HG03342 (cell line): ENCODE data around the gene CD82.

Source experiments
- ATAC-seq: cut with Tn5 transposase; IDR thresholded peaks from one replicate; pipeline ENCODE4 v1.9.1; 2021; ENCODE audit warnings: mild to moderate bottlenecking, moderate library complexity; ENCODE audit not compliant: unreplicated experiment

CD82 gene

GRCh38 chr11:44574610-44575287 lies 9.3 kb downstream of the CD82 start:
- ATAC-seq, result peak; percentile 40

GRCh38 chr11:44575288-44575672 lies 9.8 kb downstream of the CD82 start:
- no peak for ATAC-seq

DNA sequence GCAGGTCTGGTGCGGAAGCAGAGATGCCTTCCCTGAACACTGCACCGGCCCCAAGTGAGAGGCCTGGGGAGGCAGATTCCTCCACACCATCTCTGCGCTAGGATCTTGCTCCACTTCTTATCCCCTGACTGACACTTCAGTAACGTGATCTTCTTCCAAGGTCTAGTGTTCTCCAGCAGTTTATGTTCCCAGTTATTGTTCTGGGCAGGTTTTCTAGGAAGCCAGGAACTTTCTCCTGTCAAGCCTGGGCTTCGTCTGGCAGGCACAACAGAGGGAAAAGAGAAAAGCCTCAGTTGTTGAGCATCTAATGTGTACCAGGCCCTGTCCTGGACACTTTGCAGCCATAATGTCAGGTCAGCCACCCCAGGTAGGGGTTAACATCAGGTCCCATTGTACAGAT lies 10.5 kb downstream of the CD82 start:
- no peak for ATAC-seq

- no peak for ATAC-seq
Measured at GRCh38 chr11:44576656-44577055, 11.2 kb downstream of the CD82 start.

GRCh38 chr11:44577231-44577830 lies 11.9 kb downstream of the CD82 start:
- ATAC-seq, result no peak

DNA sequence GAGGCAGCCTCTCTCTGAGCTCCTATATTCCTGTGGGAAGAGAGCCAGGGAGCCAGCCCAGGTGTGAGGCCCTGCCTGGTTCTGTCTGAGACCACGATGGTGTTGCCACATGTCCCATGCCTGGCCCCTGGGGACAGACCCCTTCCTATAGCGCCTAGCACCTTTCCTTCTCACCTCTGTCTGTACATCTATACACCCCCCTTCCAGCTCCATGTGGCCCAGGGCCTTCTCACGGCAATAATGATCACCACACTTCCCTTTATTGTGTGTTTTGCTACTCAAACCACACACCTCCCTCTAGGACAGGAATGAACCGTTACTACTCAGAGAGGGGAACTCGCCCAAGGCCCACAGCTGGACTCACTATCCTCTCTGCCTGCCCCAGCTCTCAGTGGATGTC lies 12.8 kb downstream of the CD82 start:
- peak; percentile 48 for ATAC-seq

DNA sequence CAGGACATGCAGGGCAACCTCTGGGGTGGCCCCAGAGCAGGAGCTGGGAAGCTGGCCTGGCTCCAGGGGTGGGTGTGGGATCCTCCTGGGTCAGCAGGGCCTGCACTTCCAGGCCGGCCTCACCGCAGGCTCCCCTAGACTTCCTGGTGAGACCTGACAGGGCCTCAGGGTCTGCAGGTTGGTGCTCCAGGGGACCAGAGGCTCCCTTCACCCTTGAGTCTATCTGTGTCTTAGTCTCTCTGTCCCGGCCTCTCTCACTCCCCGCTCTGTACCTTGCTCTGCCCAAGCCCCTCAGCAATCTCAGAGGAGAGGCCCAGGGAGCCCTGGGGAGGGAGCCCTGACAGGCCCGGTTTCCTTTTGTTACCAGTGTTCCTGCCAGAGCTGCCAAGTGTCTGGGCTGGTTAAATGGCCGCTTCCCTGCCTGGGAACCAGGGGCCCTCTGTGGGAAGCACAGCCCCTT lies 13.9 kb downstream of the CD82 start:
- no peak for ATAC-seq

DNA sequence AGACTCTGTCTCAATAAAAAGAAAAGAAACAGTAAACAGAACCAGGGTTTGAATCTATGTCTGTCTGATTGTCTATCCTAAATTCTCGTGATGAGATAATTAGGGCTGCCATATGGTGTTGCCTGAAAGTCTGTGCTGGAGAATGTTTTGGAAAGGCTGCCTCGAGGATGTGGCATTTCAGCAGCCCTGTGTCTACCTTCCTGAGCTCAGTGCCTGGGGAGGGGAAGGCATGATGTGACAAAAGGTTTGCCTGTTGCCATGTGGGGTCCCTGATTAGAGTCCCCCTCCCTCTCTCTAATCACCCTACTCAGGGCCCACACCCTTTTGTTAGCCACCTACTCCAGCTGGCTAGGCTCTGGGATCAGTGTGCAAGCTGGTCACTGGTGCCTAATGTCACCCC lies 15.2 kb downstream of the CD82 start:
- no peak for ATAC-seq

DNA sequence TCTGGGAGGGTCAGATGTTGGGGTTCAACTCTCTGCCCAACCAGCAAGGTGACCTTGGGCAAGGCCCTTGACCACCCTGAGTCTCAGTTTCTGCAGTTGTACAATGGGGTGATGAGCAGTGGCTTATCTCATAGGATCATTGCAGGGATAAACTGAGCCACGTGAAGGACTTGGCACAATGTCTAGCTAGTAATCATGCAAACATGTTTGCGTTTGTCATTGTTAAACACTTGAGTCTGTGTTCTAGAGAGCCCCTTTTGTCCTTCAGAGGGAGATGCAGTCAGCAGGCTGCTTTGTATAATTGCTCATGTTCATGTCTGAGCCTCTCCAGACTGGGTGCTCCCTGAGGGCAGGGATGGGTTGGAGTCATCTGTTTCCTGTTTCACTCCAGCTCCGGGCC lies 15.8 kb downstream of the CD82 start:
- ATAC-seq, result no peak

- no peak for ATAC-seq
Measured at GRCh38 chr11:44582641-44583352, 17.3 kb downstream of the CD82 start.

GRCh38 chr11:44583353-44583669 lies 17.8 kb downstream of the CD82 start:
- ATAC-seq, result no peak

GRCh38 chr11:44585421-44585820 lies 20.0 kb downstream of the CD82 start:
- no peak for ATAC-seq

DNA sequence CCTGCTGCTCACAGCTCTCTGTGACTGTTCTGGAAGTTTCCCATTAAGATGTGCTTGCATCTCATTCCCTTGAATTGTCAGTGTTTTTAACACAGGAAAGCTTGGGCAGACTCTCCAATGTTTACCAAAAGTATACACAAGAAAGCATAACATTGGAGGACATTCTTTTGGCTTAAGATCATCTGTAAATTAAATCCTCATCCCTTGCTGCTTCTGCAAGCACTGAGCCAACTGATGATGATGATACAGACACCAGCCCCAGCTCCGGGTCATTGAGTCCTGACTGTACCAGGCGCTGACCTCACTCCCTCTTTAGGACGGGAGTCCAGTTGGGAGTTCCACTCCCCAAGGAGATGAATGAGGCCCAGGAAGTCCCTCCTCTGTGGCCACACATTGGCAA lies 23.8 kb downstream of the CD82 start:
- ATAC-seq, result no peak

GRCh38 chr11:44590769-44591168 lies 25.3 kb downstream of the CD82 start:
- ATAC-seq, result no peak

GRCh38 chr11:44591557-44591956 lies 26.1 kb downstream of the CD82 start:
- ATAC-seq, result no peak

- no peak for ATAC-seq
Measured at GRCh38 chr11:44592125-44592940, 26.9 kb downstream of the CD82 start.

DNA sequence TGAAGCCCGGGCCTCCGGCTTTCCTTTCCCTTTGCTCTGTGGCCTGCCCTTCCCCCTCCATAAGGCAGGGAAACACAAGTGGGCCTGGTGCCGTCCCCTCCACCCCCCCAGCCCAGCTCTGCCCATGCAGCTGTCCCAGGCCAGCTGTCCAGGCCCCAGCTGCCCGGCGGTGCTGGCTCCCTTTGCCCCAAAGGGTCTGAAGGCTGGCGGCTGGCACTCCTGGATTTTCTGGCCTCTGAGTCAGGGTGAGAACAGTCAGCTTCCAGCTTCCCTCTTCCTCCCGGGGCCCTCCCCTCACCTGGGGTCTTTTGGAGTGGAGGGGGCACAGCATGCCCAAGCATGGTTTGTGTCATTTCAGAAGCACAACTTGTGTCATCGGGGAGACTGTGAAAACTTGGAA lies 27.8 kb downstream of the CD82 start:
- no peak for ATAC-seq

- ATAC-seq, result no peak
Measured at GRCh38 chr11:44595006-44595405, 29.5 kb downstream of the CD82 start.

DNA sequence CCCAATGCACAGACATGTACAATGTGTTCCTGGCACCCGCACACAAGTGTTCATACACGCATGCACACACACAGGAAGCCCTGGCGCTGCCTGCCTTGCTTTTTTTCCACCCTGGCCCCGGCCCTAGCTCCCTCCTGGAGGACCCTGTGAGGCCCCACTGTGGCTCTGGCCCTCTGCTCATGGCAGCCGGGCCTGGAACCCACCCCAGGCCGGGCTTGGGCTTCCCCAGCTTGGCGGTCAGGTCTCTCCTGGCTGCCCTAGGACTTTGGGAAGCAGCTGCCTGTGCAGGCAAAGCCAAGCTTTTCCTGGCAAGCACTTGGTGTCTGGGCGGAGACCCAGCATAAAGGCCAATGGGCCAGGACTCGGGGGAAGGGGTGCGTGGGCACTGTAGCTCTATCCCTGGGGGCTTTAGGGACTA lies 30.5 kb downstream of the CD82 start:
- ATAC-seq, result no peak

DNA sequence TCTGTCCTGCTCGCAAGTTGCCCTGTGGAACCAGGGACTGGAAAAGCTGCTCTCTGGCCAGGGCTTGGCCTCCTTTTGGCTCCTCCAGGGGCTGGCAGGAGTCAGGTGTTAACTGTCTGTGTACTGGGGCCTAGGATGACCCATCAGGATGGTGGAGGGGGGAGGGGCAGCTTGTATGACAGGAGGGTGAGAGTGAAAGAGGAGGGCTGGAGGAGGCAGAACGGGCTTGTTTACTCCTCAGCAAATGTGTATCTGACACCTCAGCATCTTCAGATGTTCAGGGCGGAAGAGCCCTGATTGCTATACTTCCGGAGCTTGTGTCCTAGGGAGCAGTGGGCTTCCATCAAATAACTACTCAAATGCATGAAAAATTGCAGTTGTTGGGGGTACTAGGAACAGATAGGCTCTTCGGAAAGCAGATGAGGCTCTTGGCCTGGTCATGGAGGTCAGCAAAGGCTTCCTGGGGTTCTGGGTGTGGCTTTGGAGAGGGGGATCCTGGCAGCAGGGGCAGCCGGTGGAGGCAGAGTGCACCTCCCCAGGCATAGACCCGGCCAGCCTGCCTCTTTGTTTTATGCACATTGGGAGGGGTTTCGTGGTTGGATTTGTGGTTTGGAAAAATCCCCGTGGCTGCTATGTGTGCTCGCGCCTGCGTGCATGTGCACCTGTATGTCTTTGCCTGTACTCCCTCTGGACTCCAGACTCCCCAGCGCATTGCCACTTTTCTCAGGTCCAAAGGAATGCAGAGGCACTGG lies 31.2 kb downstream of the CD82 start:
- peak; percentile 31 for ATAC-seq
